ENCODE measurements around the gene DYNLT4.

Gene DYNLT4

DNA sequence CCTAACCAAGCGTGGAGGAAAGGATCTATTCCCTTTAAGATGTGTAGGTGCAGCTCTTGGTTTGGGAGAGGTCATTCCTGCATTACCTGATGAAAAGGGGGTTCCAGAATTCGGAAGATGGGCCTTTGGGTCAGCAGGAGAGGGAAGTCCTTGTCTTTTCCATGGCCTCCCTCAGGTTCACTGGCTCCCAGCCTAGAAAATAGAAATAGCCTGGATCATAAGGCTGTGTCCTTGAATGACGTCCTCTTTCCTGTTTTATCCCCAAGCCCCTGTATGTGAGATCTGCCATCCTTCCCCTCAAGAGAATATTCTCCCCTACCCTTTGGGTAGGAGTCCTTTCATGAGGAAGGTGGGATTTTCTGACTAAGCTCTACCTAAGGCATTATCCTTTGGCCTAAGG is 46.3 kb downstream of the DYNLT4 start:
- Histone ChIP-seq H3K36me3 (ENCODE audit: control insufficient read depth, insufficient read depth, low read length) (peaks cover 46% of the 10 kb centered on the region), H3K4me3 (replicated peaks; ENCODE audit: low read depth, low read length) (no peak overlapping the region), H3K27me3 (replicated peaks; ENCODE audit: control insufficient read depth, insufficient read depth, low read length) (no peaks in the 10 kb centered on the region)
- TF ChIP-seq, protein P1, sequence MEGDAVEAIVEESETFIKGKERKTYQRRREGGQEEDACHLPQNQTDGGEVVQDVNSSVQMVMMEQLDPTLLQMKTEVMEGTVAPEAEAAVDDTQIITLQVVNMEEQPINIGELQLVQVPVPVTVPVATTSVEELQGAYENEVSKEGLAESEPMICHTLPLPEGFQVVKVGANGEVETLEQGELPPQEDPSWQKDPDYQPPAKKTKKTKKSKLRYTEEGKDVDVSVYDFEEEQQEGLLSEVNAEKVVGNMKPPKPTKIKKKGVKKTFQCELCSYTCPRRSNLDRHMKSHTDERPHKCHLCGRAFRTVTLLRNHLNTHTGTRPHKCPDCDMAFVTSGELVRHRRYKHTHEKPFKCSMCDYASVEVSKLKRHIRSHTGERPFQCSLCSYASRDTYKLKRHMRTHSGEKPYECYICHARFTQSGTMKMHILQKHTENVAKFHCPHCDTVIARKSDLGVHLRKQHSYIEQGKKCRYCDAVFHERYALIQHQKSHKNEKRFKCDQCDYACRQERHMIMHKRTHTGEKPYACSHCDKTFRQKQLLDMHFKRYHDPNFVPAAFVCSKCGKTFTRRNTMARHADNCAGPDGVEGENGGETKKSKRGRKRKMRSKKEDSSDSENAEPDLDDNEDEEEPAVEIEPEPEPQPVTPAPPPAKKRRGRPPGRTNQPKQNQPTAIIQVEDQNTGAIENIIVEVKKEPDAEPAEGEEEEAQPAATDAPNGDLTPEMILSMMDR (IDR thresholded peaks at IDR 0.05; ENCODE audit: insufficient read depth, low read length, poor library complexity, severe bottlenecking): no peak
- DNase-seq (ENCODE audit: extremely low read depth, insufficient read length): no peak

DNA sequence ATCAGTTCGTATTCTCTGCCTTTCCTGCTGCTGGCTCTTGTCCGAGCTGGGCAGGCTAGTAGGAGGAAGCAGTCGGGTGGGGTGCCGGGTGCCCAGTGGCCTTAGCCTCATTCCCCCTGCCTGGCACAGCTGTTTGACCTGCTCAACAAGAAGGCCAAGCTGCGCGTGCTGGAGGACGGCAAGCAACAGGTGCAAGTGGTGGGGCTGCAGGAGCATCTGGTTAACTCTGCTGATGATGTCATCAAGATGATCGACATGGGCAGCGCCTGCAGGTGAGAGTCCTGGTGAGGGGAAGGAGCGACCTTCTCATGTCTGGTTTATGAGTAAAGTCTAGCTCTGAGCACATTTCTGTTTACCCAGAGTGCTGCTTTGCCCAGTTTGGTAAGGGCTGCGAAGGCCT is 48.1 kb downstream of the DYNLT4 start:
- H3K36me3 ChIP-seq (ENCODE audit: control insufficient read depth, insufficient read depth, low read length): peaks cover 52% of the 10 kb centered on the region

DNA sequence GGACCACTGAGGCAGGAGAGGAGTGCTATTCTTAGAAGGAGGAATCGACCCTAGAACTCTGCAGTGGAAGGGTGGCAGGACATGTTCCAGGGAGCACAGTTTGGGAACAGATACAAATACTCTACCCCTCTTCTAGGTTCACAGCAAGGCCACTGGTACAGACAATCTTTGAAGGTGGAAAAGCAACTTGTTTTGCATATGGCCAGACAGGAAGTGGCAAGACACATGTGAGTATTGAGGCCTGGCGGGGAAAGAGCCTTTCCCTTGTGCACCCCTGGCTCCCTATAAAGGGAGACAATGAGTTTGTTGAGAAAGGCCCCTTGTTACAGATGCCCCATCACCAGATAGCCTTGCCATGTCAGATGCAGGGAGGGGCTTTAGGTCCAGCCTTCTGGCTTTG is 49.7 kb downstream of the DYNLT4 start:
- peaks cover 51% of the 10 kb centered on the region for H3K36me3 ChIP-seq (ENCODE audit: control insufficient read depth, insufficient read depth, low read length)

More for the DNA sequence above, 48.1 kb downstream of the DYNLT4 start:
- H3K4me3 ChIP-seq (replicated peaks; ENCODE audit: low read depth, low read length): no peak overlapping the region
- TF ChIP-seq, protein P1 (IDR thresholded peaks at IDR 0.05; ENCODE audit: insufficient read depth, low read length, poor library complexity, severe bottlenecking): no peak
- no peak for DNase-seq (ENCODE audit: extremely low read depth, insufficient read length)
- H3K27me3 ChIP-seq (replicated peaks; ENCODE audit: control insufficient read depth, insufficient read depth, low read length): no peaks in the 10 kb centered on the region

More for the DNA sequence above, 49.7 kb downstream of the DYNLT4 start:
- TF ChIP-seq, protein P1 (IDR thresholded peaks at IDR 0.05; ENCODE audit: insufficient read depth, low read length, poor library complexity, severe bottlenecking): no peak
- no peak overlapping the region for H3K4me3 ChIP-seq (replicated peaks; ENCODE audit: low read depth, low read length)
- no peak for DNase-seq (ENCODE audit: extremely low read depth, insufficient read length)
- no peaks in the 10 kb centered on the region for H3K27me3 ChIP-seq (replicated peaks; ENCODE audit: control insufficient read depth, insufficient read depth, low read length)
